Heart left ventricle (tissue), 16 donors: Measurements from ENCODE around the gene MAST4. TPM values are rescaled to one million over a fixed set of nuclear protein-coding genes. Genes with fewer than 3 reads are reported as not detected.

Experiments used
- ATAC-seq, 4 donors: fragments of 200-7000 bp; cut with Tn5 transposase; one replicate each; pipeline ENCODE4 v1.9.1; 2020 to 2022; ENCODE audit warnings: moderate library complexity in 4 of 4, mild to moderate bottlenecking in 3 of 4, moderate number of reproducible peaks in 1 of 4
- DNase-seq, 5 donors: peaks; one replicate each; pipeline ENCODE4 v3.0.0-alpha.2; 2020
- H3K27ac ChIP-seq, 12 donors: fragments of 200-600 bp; sonication (generic) in 4 of 12; one replicate each; pipeline versions ENCODE4 v1.5.0 to v1.8.0; 2016 to 2022; ENCODE audit warnings: mild to moderate bottlenecking in 2 of 12
- H3K27me3 ChIP-seq, 9 donors: fragments of 200-600 bp; sonication (generic) in 2 of 9; one replicate each; pipeline versions ENCODE4 v1.5.1 to v1.8.0; 2016 to 2022; ENCODE audit warnings: mild to moderate bottlenecking in 3 of 9
- H3K36me3 ChIP-seq, 9 donors: fragments of 200-600 bp; sonication (generic) in 2 of 9; one replicate each; pipeline versions ENCODE4 v1.5.0 to v1.8.0; 2018 to 2022; ENCODE audit warnings: mild to moderate bottlenecking in 2 of 9
- H3K4me1 ChIP-seq, 12 donors: fragments of 200-600 bp; sonication (generic) in 4 of 12; one replicate each; pipeline versions ENCODE4 v1.5.0 to v1.8.0; 2016 to 2022; ENCODE audit warnings: mild to moderate bottlenecking in 3 of 12
- H3K4me3 ChIP-seq, 12 donors: fragments of 200-600 bp; sonication (generic) in 4 of 12; one replicate each; pipeline versions ENCODE4 v1.5.0 to v1.8.0; 2017 to 2022; ENCODE audit warnings: mild to moderate bottlenecking in 9 of 12, moderate library complexity in 4 of 12
- H3K9me3 ChIP-seq, 12 donors: fragments of 200-600 bp; sonication (generic) in 4 of 12; one replicate each; pipeline versions ENCODE4 v1.5.0 to v1.8.0; 2016 to 2022; ENCODE audit warnings: mild to moderate bottlenecking in 1 of 12
- CTCF ChIP-seq, 12 donors: fragments of 200-600 bp; sonication (generic) in 4 of 12; IDR thresholded peaks; one replicate each; pipeline versions ENCODE4 v1.5.0 to v1.8.0; 2018 to 2022; ENCODE audit warnings: antibody characterized with exemption in 12 of 12, mild to moderate bottlenecking in 5 of 12
- POLR2A ChIP-seq, 2 donors: fragments of 450-650 bp; IDR thresholded peaks; one replicate each; pipeline ENCODE4 v1.6.1; 2017; ENCODE audit warnings: antibody characterized with exemption in 2 of 2, mild to moderate bottlenecking in 2 of 2, moderate library complexity in 2 of 2
- WGBS, 4 donors: extraction: QIAGEN DNeasy Blood & Tissue Kit in 2 of 4; methylation state at CpG; one replicate each; pipeline versions ENCODE4 v1.1.5 to v1.1.7; 2013 to 2018; 5-methylcytosine and 5-hydroxymethylcytosine counted together
- intact Hi-C, 10 donors: fragments of 100-400 bp; cut with DNase I; formaldehyde crosslinking; loops; one replicate each; pipeline versions ENCODE4 v1.11.1 to v1.14.2; 2022
- polyA plus RNA-seq, 2 donors: library from polyadenylated mRNA; stranded (reverse); fragments of 200-250 nt; gene quantifications; one replicate each; pipeline ENCODE4 v1.2.3, GENCODE V29; 2013
- total RNA-seq, 9 donors: library from RNA; depleted of rRNA in 2 of 9; stranded (reverse); fragments of >200 nt in 2 of 9; fragmentation: NEBNext Ultra II Directional in 3 of 9; extraction: Animal tissue kit (Norgen Biotek cat#: 25700) in 3 of 9; gene quantifications; one replicate each; pipeline versions ENCODE4 v1.1.0 to v1.2.4, GENCODE V29; 2016 to 2023
- donor health status: ischemic (EF 13 %, LVEDD 7.1; RV severe dilation, severe dysfunction).
- donor health status: healthy with polysubstance abuse.
- donor health status: DM: no; HTN: yes; CAD: no.
- donor health status: DM: no; HTN: no; CAD: no.
- donor health status: ischemic (EF 25% LVEDD 6.9; RV normal size, moderate dysfunction).
- donor health status: ischemic (EF 25% LVEDD 5.7; RV mildly dilated, moderate dysfunction).
- donor health status: healthy.
- donor health status: DM: yes; HTN: yes; CAD: no.
- donor health status: ischemic (EF 35%, LVEDD 5.7; RV mildly dilated, moderate dysfunction).
- donor health status: nonischemic (EF 11% LVEDD 7.7; RV severe dilation, severe dysfunction).
- donor health status: DM: yes; HTN: yes; CAD: no.
- donor health status: PGD.
- donor health status: ischemic (EF 29% LVEDD 5.4; RV normal size, mild dysfunction).
- donor health status: nonischemic (EF 23%, LVEDD 6.1; RV moderate dilation, normal function).

The MAST4 gene
- total and polyA plus RNA-seq, 11 donors: 26.8 to 96.2 (median 68.1) TPM

- intact Hi-C loops: loop anchor here in 9 of 10 donors (5.0 to 10.0 kb wide), 9 partner anchors 147 to 227 kb away; no protein-coding TSS in a partner anchor
- Histone ChIP-seq H3K36me3 (no peaks in the 10 kb centered on the region), H3K4me1 (peaks cover 0 to 51% (median 20%) of the 10 kb centered on the region in 12 donors), H3K27me3 (no peaks in the 10 kb centered on the region), H3K27ac (no peak overlapping the region), H3K9me3 (no peaks in the 10 kb centered on the region), H3K4me3 (no peak overlapping the region)
- DNase-seq (no peak), ATAC-seq (no peak)
- no peak for TF ChIP-seq CTCF (IDR thresholded peaks at IDR 0.05)
- no peak for TF ChIP-seq POLR2A (IDR thresholded peaks at IDR 0.05)
- 55 to 82% (median 78%) methylated on average over 3 of the region's 3 CpGs for WGBS, 4 donors
Observed at GRCh38 chr5:66987540-66987939, 391.3 kb downstream of the MAST4 start.

- Histone ChIP-seq H3K36me3 (no peaks in the 10 kb centered on the region), H3K27me3 (no peaks in the 10 kb centered on the region), H3K9me3 (no peaks in the 10 kb centered on the region), H3K27ac (no peak overlapping the region), H3K4me1 (peaks cover 0 to 45% (median 17%) of the 10 kb centered on the region in 12 donors), H3K4me3 (no peak overlapping the region)
- DNase-seq: no peak
- intact Hi-C loops: loop anchor here in 9 of 10 donors (5.0 to 10.0 kb wide), 9 partner anchors 147 to 227 kb away; no protein-coding TSS in a partner anchor
- 54 to 59% (median 57%) methylated on average over 3 of the region's 3 CpGs for WGBS, 4 donors
- peak in 2 of 4 donors; percentile 34 to 50 for ATAC-seq
- peak; percentile 74 to 88 (median 82) for TF ChIP-seq CTCF (IDR thresholded peaks at IDR 0.05)
- no peak for TF ChIP-seq POLR2A (IDR thresholded peaks at IDR 0.05)
Observed at GRCh38 chr5:66987949-66988838, 392.0 kb downstream of the MAST4 start.

GRCh38 chr5:66989286-66989685, 393.1 kb downstream of the MAST4 start:
- WGBS, 4 donors: 0% methylated on average over 1 of the region's 1 CpG
- peaks cover 0 to 37% (median 17%) of the 10 kb centered on the region in 12 donors for H3K4me1 ChIP-seq
- H3K27me3 ChIP-seq: no peaks in the 10 kb centered on the region
- ATAC-seq: no peak
- H3K4me3 ChIP-seq: no peak overlapping the region
- no peaks in the 10 kb centered on the region for H3K36me3 ChIP-seq
- H3K27ac ChIP-seq: no peak overlapping the region
- TF ChIP-seq CTCF (IDR thresholded peaks at IDR 0.05) (no peak), POLR2A (IDR thresholded peaks at IDR 0.05) (no peak)
- no peaks in the 10 kb centered on the region for H3K9me3 ChIP-seq
- DNase-seq: no peak
- intact Hi-C loops: loop anchor here in 9 of 10 donors (5.0 to 10.0 kb wide), 9 partner anchors 146 to 226 kb away; no protein-coding TSS in a partner anchor

GRCh38 chr5:66989781-66990180, 393.6 kb downstream of the MAST4 start:
- no peak for DNase-seq
- Histone ChIP-seq H3K27ac (no peak overlapping the region), H3K4me1 (peaks cover 0 to 34% (median 17%) of the 10 kb centered on the region in 12 donors), H3K4me3 (no peak overlapping the region), H3K9me3 (no peaks in the 10 kb centered on the region), H3K27me3 (no peaks in the 10 kb centered on the region), H3K36me3 (no peaks in the 10 kb centered on the region)
- no peak for ATAC-seq
- intact Hi-C loops: loop anchor here in 9 of 10 donors (5.0 to 10.0 kb wide), 9 partner anchors 145 to 225 kb away; no protein-coding TSS in a partner anchor
- 96 to 98% (median 97%) methylated on average over 2 of the region's 2 CpGs for WGBS, 4 donors
- TF ChIP-seq POLR2A (IDR thresholded peaks at IDR 0.05) (no peak), CTCF (IDR thresholded peaks at IDR 0.05) (no peak)
